HUES6 (cell line): ENCODE results near the gene PDE11A.

Experiments
- H3K27ac ChIP-seq: 2 replicates; pipeline ENCODE4 v1.7.0; 2013; ENCODE audit warnings: low read depth, mild to moderate bottlenecking, low read length, inconsistent platforms
- H3K27me3 ChIP-seq: 2 replicates; pipeline ENCODE4 v1.6.1; 2013; ENCODE audit warnings: low read length; ENCODE audit not compliant: control insufficient read depth, insufficient read depth
- H3K36me3 ChIP-seq: 2 replicates; pipeline ENCODE4 v1.6.1; 2013; ENCODE audit warnings: low read length; ENCODE audit not compliant: control insufficient read depth, insufficient read depth
- H3K4me1 ChIP-seq: 2 replicates; pipeline ENCODE4 v1.6.1; 2013; ENCODE audit warnings: low read length; ENCODE audit not compliant: control insufficient read depth, insufficient read depth
- H3K4me3 ChIP-seq: 2 replicates; pipeline ENCODE4 v1.5.1; 2013; ENCODE audit warnings: low read depth, low read length
- H3K9ac ChIP-seq: one replicate; pipeline ENCODE4 v1.6.1; 2013; ENCODE audit warnings: mild to moderate bottlenecking, low read length
- H3K9me3 ChIP-seq: 2 replicates; pipeline ENCODE4 v1.6.1; 2013; ENCODE audit warnings: low read depth, low read length; ENCODE audit not compliant: control insufficient read depth, insufficient read depth

PDE11A gene

DNA sequence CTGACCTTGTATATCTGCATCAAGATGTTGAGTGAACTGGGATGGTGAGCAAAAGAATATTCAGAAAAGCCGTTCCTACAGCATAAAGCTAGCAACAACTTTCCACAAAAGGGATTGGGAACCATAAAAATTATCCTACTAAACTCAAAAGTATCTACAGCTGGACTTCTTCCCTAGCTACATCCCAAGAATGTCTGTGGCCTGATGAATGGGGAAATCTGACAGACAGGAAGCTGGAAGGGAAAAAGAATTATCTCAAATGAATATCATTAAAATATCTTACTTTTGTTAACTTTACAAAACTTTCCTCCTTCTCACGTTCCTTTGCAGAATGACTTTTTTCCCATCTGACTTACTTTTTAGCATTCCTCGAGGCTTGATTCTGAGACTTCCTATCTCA is 150.9 kb downstream of the PDE11A start:
- Histone ChIP-seq H3K36me3 (no peaks in the 10 kb centered on the region), H3K27ac (no peak overlapping the region), H3K9ac (no peak overlapping the region), H3K4me3 (no peak overlapping the region), H3K9me3 (no peaks in the 10 kb centered on the region), H3K4me1 (no peaks in the 10 kb centered on the region), H3K27me3 (no peaks in the 10 kb centered on the region)

- no peaks in the 10 kb centered on the region for H3K27me3 ChIP-seq
- H3K9me3 ChIP-seq: no peaks in the 10 kb centered on the region
- H3K27ac ChIP-seq: no peak overlapping the region
- H3K4me1 ChIP-seq: no peaks in the 10 kb centered on the region
- H3K36me3 ChIP-seq: no peaks in the 10 kb centered on the region
- H3K4me3 ChIP-seq: no peak overlapping the region
- H3K9ac ChIP-seq: no peak overlapping the region
Observed at GRCh38 chr2:177917169-177917568, 155.4 kb downstream of the PDE11A start.

DNA sequence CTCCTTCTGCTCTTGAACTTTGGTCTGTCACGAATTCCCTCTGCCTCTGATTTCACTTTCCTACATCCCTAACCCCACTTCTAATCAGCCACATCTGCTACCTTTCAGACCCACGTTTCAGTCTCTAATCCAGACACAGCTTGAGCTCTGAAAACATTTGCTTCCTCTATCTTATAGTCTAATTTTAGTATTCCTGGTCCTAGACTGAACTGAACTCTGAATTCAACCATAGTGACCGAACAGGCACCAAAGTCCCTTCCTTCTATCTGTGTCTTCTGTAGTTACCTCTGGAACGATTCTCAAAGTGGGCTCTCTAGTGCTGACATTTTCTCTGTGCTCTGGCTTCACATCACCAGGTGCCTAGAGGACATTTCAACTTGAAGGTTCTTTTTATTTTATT is 156.2 kb downstream of the PDE11A start:
- no peak overlapping the region for H3K9ac ChIP-seq
- no peak overlapping the region for H3K4me3 ChIP-seq
- no peaks in the 10 kb centered on the region for H3K27me3 ChIP-seq
- no peaks in the 10 kb centered on the region for H3K9me3 ChIP-seq
- H3K36me3 ChIP-seq: no peaks in the 10 kb centered on the region
- no peaks in the 10 kb centered on the region for H3K4me1 ChIP-seq
- H3K27ac ChIP-seq: no peak overlapping the region

DNA sequence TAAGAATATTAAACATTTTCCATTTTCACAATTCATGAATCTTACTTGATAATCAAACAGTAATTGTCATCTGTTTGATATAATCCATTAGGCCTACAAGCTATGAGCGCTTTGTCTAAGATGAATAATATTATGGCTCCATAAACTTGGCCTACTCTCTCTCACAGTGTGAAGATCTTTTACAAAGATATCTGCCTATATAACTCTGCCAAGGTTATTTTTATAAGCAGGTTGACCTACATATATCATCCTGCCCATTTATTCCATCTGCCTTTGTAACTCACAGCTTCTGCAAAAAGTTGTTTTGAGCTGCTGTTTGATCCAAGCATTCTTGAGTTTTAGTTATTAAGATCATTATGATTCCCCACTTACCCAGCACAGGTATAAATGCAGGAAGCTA is 158.3 kb downstream of the PDE11A start:
- H3K4me1 ChIP-seq: no peaks in the 10 kb centered on the region
- no peaks in the 10 kb centered on the region for H3K36me3 ChIP-seq
- H3K27ac ChIP-seq: no peak overlapping the region
- H3K9me3 ChIP-seq: no peaks in the 10 kb centered on the region
- no peak overlapping the region for H3K9ac ChIP-seq
- H3K27me3 ChIP-seq: no peaks in the 10 kb centered on the region
- no peak overlapping the region for H3K4me3 ChIP-seq

- H3K4me3 ChIP-seq: no peak overlapping the region
- H3K27me3 ChIP-seq: 0 out of 2 replicates have a peak, but pooled peaks cover 3% of the 10 kb centered on the region
- no peak overlapping the region for H3K9ac ChIP-seq
- no peaks in the 10 kb centered on the region for H3K4me1 ChIP-seq
- H3K9me3 ChIP-seq: no peaks in the 10 kb centered on the region
- H3K36me3 ChIP-seq: no peaks in the 10 kb centered on the region
- no peak overlapping the region for H3K27ac ChIP-seq
Observed at GRCh38 chr2:177909962-177910361, 162.6 kb downstream of the PDE11A start.

DNA sequence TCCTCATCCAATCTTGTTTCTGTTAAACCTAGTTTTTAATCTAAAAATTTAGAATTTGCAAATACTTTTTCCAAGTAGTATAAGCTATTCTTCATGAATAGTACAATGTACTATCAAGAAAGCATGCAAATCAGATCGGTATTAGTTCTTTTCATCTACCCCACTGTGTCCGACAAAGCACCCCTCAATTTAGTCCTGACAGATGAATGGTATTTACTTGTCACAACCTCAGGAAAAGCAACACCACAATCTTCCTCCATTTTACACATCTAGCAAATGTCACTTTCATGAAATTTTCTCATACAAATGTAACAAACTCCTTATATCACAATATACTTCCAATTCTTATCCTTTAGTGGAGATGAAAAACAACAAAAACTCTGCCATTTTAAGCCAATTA is 163.8 kb downstream of the PDE11A start:
- H3K9ac ChIP-seq: no peak overlapping the region

DNA sequence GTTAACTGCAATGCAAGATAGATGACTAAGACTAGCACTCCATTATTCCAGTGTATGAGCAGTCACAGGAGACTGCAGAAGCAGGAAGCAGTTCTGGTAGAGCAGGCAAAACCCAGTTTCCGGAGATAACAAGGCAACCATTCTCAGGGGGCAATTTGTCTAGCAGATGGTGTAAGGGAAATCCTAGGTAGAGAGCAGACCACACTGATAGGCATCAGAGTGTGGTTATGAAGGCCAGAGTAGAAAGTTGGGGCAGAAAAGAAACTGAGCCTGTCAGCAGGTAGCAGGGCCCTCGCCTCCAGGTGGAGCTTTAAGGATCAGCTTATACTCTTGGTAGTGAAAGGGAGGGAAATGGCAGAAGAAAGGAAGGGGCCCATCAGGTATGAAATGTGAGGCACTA is 164.4 kb downstream of the PDE11A start:
- Histone ChIP-seq H3K4me3 (no peak overlapping the region), H3K27ac (no peak overlapping the region), H3K4me1 (no peaks in the 10 kb centered on the region), H3K9me3 (no peaks in the 10 kb centered on the region), H3K9ac (no peak overlapping the region), H3K27me3 (0 out of 2 replicates have a peak, but pooled peaks cover 3% of the 10 kb centered on the region), H3K36me3 (no peaks in the 10 kb centered on the region)

More for the DNA sequence above, 163.8 kb downstream of the PDE11A start:
- H3K36me3 ChIP-seq: no peaks in the 10 kb centered on the region
- 0 out of 2 replicates have a peak, but pooled peaks cover 3% of the 10 kb centered on the region for H3K27me3 ChIP-seq
- no peaks in the 10 kb centered on the region for H3K4me1 ChIP-seq
- no peaks in the 10 kb centered on the region for H3K9me3 ChIP-seq
- no peak overlapping the region for H3K27ac ChIP-seq
- H3K4me3 ChIP-seq: no peak overlapping the region

DNA sequence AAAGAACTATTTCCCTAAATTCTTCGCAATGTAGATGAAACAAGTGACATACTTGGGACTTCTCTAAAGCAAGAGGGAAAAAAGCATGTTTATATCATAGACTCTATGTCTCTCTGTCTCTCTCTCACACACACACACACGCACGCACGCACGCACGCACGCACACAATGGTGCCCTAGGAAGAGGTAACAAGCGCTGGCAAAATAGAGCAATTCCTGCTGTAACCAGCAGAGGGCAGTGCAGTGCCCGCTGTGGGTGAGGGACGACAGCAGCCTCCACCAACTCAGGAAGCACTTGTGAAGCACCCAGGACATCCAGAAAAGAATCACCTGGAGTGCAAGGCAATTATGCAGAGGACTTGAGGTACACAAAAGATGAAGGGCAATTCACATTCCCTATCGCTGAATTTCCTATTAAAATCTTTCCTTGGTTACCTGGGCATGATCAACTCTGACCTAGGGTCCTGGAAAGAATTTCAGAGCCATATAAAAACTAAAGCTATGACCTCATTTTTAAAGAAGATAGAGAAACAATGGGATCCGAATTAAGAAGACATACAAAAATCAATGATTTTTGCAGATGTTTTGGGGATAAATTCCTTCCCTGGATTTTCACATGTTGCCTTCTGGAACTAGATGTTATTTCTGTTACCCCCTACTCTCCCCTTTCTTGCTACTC is 166.4 kb downstream of the PDE11A start:
- no peak overlapping the region for H3K27ac ChIP-seq

GRCh38 chr2:177905640-177906039 is 166.9 kb downstream of the PDE11A start:
- 0 out of 2 replicates have a peak, but pooled peaks cover 3% of the 10 kb centered on the region for H3K27me3 ChIP-seq
- no peak overlapping the region for H3K4me3 ChIP-seq
- no peak overlapping the region for H3K27ac ChIP-seq

More for the DNA sequence above, 166.4 kb downstream of the PDE11A start:
- Histone ChIP-seq H3K9ac (no peak overlapping the region), H3K27me3 (0 out of 2 replicates have a peak, but pooled peaks cover 3% of the 10 kb centered on the region), H3K9me3 (no peaks in the 10 kb centered on the region), H3K4me1 (no peaks in the 10 kb centered on the region), H3K36me3 (no peaks in the 10 kb centered on the region), H3K4me3 (no peak overlapping the region)

GRCh38 chr2:177902395-177903163 is 170.0 kb downstream of the PDE11A start:
- no peaks in the 10 kb centered on the region for H3K9me3 ChIP-seq
- H3K4me1 ChIP-seq: no peaks in the 10 kb centered on the region
- no peak overlapping the region for H3K9ac ChIP-seq
- H3K4me3 ChIP-seq: no peak overlapping the region
- no peaks in the 10 kb centered on the region for H3K36me3 ChIP-seq
- H3K27ac ChIP-seq: no peak overlapping the region
- 0 out of 2 replicates have a peak, but pooled peaks cover 3% of the 10 kb centered on the region for H3K27me3 ChIP-seq

More at GRCh38 chr2:177905640-177906039, 166.9 kb downstream of the PDE11A start:
- Histone ChIP-seq H3K9ac (no peak overlapping the region), H3K36me3 (no peaks in the 10 kb centered on the region), H3K4me1 (no peaks in the 10 kb centered on the region), H3K9me3 (no peaks in the 10 kb centered on the region)

DNA sequence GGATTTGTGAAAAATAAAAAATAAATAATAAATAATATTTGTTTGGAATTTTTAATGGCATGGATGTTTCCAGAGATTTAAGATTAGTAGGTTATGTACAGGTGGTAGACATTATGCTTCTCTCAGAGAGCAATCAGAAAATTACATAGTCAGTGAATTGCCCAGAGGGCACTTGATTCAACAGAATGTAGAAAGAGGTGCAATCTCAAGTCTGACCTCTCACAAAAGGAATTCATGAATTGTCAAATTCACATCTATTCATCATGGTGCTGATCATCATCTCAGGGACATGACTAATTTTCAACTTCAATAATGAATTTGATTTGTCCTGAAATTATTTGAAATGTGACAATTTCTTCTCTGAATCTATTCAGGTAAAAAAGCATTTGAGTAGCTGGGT is 172.5 kb downstream of the PDE11A start:
- Histone ChIP-seq H3K27me3 (no peaks in the 10 kb centered on the region), H3K27ac (no peak overlapping the region), H3K4me3 (no peak overlapping the region), H3K9ac (no peak overlapping the region), H3K4me1 (no peaks in the 10 kb centered on the region), H3K36me3 (no peaks in the 10 kb centered on the region), H3K9me3 (no peaks in the 10 kb centered on the region)
